Tibial nerve (tissue), 4 donors: ENCODE results near the gene MSANTD1. TPM values are rescaled to one million over a fixed set of nuclear protein-coding genes. Genes with fewer than 3 reads are reported as not detected.
A peak's percentile ranks its signal among the peaks of the same experiment; 100 is the strongest.

Source experiments
- DNase-seq, 2 donors: peaks; one replicate each; pipeline ENCODE4 v3.0.0-alpha.2; 2019; ENCODE audit warnings: low spot score in 2 of 2
- H3K27ac ChIP-seq, 4 donors: fragments of 200-600 bp; sonication (generic) in 3 of 4; one replicate each; pipeline ENCODE4 v1.5.1; 2017 to 2019; ENCODE audit warnings: mild to moderate bottlenecking in 1 of 4
- H3K27me3 ChIP-seq, 2 donors: fragments of 200-600 bp; sonication (generic) in 1 of 2; one replicate each; pipeline versions ENCODE4 v1.5.1 to v1.6.0; 2017 to 2019
- H3K36me3 ChIP-seq, 3 donors: fragments of 200-600 bp; sonication (generic); one replicate each; pipeline ENCODE4 v1.5.1; 2018 to 2019
- H3K4me1 ChIP-seq, 4 donors: fragments of 200-600 bp; sonication (generic) in 3 of 4; one replicate each; pipeline ENCODE4 v1.5.1; 2017 to 2019
- H3K4me3 ChIP-seq, 4 donors: fragments of 200-600 bp; sonication (generic) in 3 of 4; one replicate each; pipeline ENCODE4 v1.5.1; 2017 to 2019; ENCODE audit warnings: mild to moderate bottlenecking in 1 of 4, moderate library complexity in 1 of 4
- H3K9me3 ChIP-seq, 4 donors: fragments of 200-600 bp; sonication (generic) in 3 of 4; one replicate each; pipeline ENCODE4 v1.5.1; 2017 to 2019
- CTCF ChIP-seq, 5 experiments: fragments of 200-600 bp in 3 of 5; fragments of 450-650 bp in 2 of 5; sonication (generic) in 3 of 5; IDR thresholded peaks; one replicate each; pipeline ENCODE4 v1.5.1; 2016 to 2019; ENCODE audit warnings: antibody characterized with exemption in 5 of 5, mild to moderate bottlenecking in 3 of 5, moderate library complexity in 2 of 5
- EP300 ChIP-seq, 2 donors: sonication (generic); formaldehyde crosslinking; IDR thresholded peaks; one replicate each; pipeline ENCODE4 v1.6.1; 2017; ENCODE audit warnings: antibody characterized with exemption in 2 of 2, mild to moderate bottlenecking in 1 of 2
- POLR2A ChIP-seq, 2 donors: fragments of 450-650 bp; IDR thresholded peaks; one replicate each; pipeline ENCODE4 v1.6.1; 2017; ENCODE audit warnings: antibody characterized with exemption in 2 of 2, mild to moderate bottlenecking in 2 of 2, moderate library complexity in 2 of 2
- WGBS, 2 donors: methylation state at CpG; one replicate each; pipeline ENCODE4 v1.1.5; 2018; 5-methylcytosine and 5-hydroxymethylcytosine counted together
- total RNA-seq, 4 donors: library from RNA; depleted of rRNA; stranded (reverse); fragments of >200 nt; gene quantifications; one replicate each; pipeline ENCODE4 v1.1.0, GENCODE V29; 2016

Gene MSANTD1
- total RNA-seq, 4 donors from 2014 or later = 1.2 to 2.0 (median 1.4) TPM

DNA sequence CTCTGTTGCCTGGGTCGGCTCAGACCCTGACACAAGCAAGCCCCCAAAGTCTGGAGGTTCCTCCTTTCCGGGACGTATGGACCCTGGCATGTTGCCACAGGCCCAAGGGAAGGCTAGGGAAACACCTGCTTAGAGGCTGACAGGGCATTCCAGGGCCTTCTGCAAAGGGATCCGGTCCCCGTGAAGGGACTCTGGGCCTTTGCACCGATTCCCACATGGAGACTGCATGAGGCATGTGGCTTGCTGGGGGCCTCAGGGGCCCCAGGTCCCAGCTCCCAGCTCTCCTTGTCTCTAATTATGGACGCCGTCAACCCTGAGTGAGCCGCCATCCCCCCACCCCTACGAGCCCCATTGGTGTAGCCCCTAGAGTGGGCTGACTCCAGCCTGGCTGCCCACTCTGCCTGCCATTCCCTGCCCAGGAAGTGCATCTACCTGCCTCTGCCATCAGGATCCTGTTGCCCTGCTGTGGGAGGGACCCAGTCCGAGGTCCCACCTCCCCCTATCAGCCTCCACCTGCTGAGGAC, 39.7 kb downstream of the MSANTD1 start:
- no peaks in the 10 kb centered on the region for H3K36me3 ChIP-seq
- H3K27me3 ChIP-seq = peaks cover 0 to 40% of the 10 kb centered on the region in 2 donors
- 73 to 75% methylated on average over 7 to 9 of the region's 11 CpGs for WGBS, 2 donors
- DNase-seq = no peak
- no peak overlapping the region for H3K4me3 ChIP-seq
- no peak overlapping the region for H3K27ac ChIP-seq
- H3K9me3 ChIP-seq = no peaks in the 10 kb centered on the region
- TF ChIP-seq CTCF (IDR thresholded peaks at IDR 0.05) (no peak), POLR2A (IDR thresholded peaks at IDR 0.05) (no peak), EP300 (IDR thresholded peaks at IDR 0.05) (no peak)
- H3K4me1 ChIP-seq = peaks cover 0 to 27% (median 13%) of the 10 kb centered on the region in 4 donors

DNA sequence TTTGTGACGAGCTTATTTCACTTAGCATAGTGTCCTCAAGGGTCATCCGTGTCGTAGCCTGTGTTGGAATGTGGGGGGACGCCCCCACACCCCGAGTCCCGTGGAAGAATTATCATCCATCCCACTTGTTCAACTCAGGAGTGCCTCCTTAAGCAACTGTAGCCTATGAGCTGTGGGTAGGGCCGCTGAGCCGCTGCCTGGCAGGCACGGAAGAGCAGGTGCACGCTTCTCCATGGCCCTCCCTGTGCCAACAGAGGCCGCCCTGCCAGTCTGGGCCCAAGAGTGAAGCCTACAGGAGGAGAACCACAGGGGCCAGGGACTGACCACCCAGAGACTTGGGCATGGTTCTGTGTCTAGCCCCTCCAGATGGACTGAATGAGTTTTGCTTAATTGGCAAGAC, 41.5 kb downstream of the MSANTD1 start:
- TF ChIP-seq POLR2A (IDR thresholded peaks at IDR 0.05) (no peak), CTCF (IDR thresholded peaks at IDR 0.05) (no peak), EP300 (IDR thresholded peaks at IDR 0.05) (no peak)
- peaks cover 0 to 36% (median 17%) of the 10 kb centered on the region in 4 donors for H3K4me1 ChIP-seq
- no peak overlapping the region for H3K4me3 ChIP-seq
- H3K27ac ChIP-seq = no peak overlapping the region
- DNase-seq = no peak
- WGBS, 2 donors = 86 to 93% methylated on average over 9 to 11 of the region's 11 CpGs
- H3K36me3 ChIP-seq = no peaks in the 10 kb centered on the region
- no peaks in the 10 kb centered on the region for H3K9me3 ChIP-seq
- H3K27me3 ChIP-seq = peaks cover 0 to 31% of the 10 kb centered on the region in 2 donors

DNA sequence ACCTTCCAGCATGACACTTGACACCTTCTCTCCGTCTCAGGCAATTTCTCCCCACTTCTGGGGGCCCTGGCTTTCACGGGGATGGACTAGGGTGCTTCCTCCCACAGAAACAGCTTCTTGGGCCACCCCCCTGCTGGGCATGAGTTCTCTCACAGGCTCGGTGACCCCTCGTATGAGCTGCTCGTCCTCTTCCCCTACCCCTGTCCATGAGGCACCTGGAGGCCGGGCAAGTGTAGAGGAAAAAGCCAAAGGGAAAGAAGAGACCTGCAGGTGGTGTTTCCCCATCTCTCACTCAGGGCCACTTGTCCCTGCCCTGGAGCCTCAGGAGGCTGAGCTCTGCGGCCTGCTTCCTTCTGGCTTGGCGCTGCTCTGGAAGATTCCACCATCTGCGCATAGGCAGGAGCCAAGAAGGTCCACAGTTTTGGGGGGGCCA, 41.9 kb downstream of the MSANTD1 start:
- TF ChIP-seq EP300 (IDR thresholded peaks at IDR 0.05) (no peak), CTCF (IDR thresholded peaks at IDR 0.05) (no peak), POLR2A (IDR thresholded peaks at IDR 0.05) (no peak)
- peaks cover 0 to 4% (median 0%) of the 10 kb centered on the region in 4 donors for H3K9me3 ChIP-seq
- 88 to 94% methylated on average over 9 of the region's 9 CpGs for WGBS, 2 donors
- H3K27ac ChIP-seq = peak overlapping the region in 2 of 4 donors; percentile 91 to 99
- H3K4me3 ChIP-seq = peak overlapping the region in 1 of 4 donors; percentile 95
- H3K36me3 ChIP-seq = peaks cover 0 to under 1% (median 0%) of the 10 kb centered on the region in 3 donors
- peaks cover 0 to 27% of the 10 kb centered on the region in 2 donors for H3K27me3 ChIP-seq
- DNase-seq = no peak
- peaks cover 0 to 36% (median 17%) of the 10 kb centered on the region in 4 donors for H3K4me1 ChIP-seq

- WGBS, 2 donors = 42 to 44% methylated on average over 24 of the region's 24 CpGs
- TF ChIP-seq EP300 (IDR thresholded peaks at IDR 0.05) (no peak), POLR2A (IDR thresholded peaks at IDR 0.05) (no peak), CTCF (IDR thresholded peaks at IDR 0.05) (no peak)
- Histone ChIP-seq H3K36me3 (peaks cover 0 to 6% (median 0%) of the 10 kb centered on the region in 3 donors), H3K4me3 (peak overlapping the region; percentile 70 to 97 (median 90)), H3K27me3 (peaks cover 0 to 21% of the 10 kb centered on the region in 2 donors), H3K4me1 (peaks cover 0 to 36% (median 16%) of the 10 kb centered on the region in 4 donors), H3K27ac (peak overlapping the region; percentile 91 to 99 (median 96)), H3K9me3 (peaks cover 0 to 10% (median 0%) of the 10 kb centered on the region in 4 donors)
- no peak for DNase-seq
Observed at GRCh38 chr4:3291411-3291968, 42.5 kb downstream of the MSANTD1 start.

DNA sequence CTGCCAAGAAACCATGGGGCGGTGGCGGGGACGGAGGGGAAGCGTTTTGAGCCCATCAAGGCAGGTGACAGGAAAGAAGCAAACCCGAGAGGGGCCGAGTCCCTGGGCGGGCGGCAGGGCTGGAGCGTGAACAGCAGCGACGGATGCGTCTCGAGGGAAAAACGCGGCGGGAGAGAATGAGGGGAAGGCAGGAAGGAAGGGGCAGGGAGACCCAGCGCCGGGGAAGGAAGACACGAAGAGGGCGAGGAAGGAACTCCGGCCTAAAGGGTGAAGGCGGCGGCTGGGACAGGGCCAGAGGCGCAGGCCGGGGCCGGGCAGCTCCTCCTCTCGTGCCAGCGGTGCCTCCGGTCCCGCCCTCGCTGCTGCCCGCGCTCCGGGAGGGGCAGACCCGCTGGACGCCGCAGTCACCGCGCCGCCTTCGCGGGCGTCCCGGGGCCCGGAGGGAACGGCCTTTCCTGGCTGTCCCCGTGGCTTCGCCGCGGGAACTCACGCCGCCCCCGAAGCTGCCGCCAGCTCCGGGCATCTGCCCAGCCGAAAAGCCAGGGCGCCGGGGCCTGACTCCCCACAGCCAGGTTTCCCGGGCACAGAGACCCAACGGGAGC, 43.1 kb downstream of the MSANTD1 start:
- TF ChIP-seq CTCF (IDR thresholded peaks at IDR 0.05) (no peak), EP300 (IDR thresholded peaks at IDR 0.05) (no peak), POLR2A (IDR thresholded peaks at IDR 0.05) (no peak)
- Histone ChIP-seq H3K36me3 (peaks cover 0 to 7% (median 0%) of the 10 kb centered on the region in 3 donors), H3K27me3 (peaks cover 0 to 16% of the 10 kb centered on the region in 2 donors), H3K4me3 (peak overlapping the region; percentile 70 to 97 (median 90)), H3K27ac (peak overlapping the region; percentile 91 to 99 (median 96)), H3K4me1 (peaks cover 0 to 36% (median 15%) of the 10 kb centered on the region in 4 donors), H3K9me3 (peaks cover 0 to 10% (median 0%) of the 10 kb centered on the region in 4 donors)
- peak in 1 of 2 donors; percentile 29 for DNase-seq
- WGBS, 2 donors = 1% methylated on average over 33 to 54 of the region's 60 CpGs
